ENCODE results near the gene SENP8. TPM values are rescaled to one million over a fixed set of nuclear protein-coding genes. Genes with fewer than 3 reads are reported as not detected.
A peak's percentile ranks its signal among the peaks of the same experiment; 100 is the strongest.
"Not testable (repeated sequence)": the region's sequence is repeated elsewhere in the genome, so short reads cannot be mapped to it uniquely, and the experiment has no call there.

Gene SENP8
- total RNA-seq, 1 donor from 2014 or later, result 3.2 TPM

DNA sequence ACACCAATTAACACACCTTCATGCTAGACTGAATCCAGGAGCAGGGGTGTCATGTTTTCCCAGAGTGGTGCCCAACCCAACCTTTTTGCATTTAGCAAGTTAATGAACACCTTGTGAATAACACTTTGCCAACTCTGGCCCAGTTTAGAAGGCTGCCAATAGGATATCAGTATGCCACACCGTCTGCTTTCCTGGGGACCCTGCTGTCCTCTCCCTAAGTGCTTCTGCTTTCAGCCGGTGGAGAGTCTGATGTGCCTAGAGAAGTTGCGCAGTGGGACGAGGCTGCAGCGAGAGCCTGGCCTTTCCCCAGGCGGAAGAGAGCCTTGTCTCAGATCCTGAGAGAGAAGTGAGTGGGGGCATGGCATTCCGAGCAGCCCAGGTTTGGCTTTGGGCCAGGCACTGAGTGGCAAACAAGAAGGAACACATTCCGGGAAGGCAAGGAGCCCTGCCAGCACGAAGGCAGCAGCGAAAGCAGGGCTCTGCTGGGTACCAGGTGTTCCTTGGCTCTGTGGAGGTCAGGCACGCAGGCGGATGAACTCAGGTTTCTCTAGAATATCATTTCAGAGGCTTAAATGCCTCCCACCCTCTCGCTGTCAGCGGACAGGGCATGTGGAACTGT, 36.9 kb downstream of the SENP8 start:
- peak; percentile 64 for DNase-seq (ENCODE audit: low read depth)

DNA sequence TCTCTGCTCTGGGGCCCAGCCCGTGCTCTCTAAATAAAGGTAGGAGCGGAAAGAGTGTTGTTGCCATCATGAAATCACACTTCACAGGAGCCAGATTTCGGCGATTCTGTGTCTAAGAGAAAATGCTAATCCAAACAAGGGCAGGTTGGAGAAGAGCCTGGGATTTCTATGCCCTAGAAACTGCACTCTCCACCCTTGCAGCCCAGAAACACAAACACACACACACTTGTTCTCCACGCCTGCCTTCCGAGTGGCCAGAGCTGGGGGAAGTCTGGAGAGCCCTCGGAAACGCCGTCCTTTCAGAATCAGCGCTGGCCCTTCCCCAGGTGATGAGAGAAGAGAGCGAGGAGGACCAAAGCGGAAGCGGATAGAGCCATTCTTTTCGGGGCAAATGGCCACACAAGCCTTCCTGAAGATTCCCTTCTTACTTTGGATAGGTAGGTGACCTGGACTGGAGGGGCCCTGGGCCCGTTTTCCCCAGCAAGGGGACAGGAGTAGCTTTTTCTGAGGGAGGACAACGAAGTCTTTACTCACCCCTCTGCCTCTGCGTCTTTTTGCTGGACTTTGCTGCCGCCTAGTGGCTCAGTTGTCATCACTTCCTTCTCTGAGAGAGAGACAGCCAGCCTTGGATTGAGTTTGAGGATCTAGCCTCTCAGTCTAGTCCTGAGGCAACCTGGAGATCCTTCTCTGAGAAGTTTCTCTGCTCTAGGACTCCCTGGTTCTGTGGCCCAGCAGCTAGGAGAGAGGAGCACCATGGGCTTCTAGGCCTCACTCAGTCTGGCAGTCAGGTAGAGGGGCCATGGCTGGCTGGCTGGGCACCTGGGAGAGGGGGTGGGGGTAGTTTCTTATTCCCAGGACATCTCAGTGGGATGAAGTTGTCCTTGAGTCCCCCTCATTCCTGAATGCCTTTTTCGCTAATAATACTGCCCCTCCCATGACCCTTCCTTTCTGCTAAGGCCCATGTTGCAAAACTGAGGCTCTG, 37.7 kb downstream of the SENP8 start:
- peak; percentile 91 for DNase-seq (ENCODE audit: low read depth)

DNA sequence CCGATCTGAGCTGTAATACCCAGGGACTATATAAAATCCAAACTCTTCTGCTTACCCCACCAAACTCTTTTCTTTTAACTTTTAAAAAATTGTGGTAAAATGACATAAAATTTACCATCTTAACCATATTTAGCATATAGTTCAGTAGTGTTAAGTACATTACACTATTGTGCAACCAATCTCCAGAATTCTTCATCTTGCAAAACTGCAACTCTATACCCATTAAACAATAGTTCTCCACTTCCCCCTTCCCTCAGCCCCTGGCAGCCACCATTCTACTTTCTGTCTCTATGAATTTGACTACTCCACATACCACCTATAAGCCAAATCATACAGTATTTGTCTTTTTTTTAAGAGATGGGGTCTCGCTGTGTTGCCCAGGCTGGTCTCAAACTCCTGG, 38.7 kb downstream of the SENP8 start:
- no peak for DNase-seq (ENCODE audit: low read depth)

DNA sequence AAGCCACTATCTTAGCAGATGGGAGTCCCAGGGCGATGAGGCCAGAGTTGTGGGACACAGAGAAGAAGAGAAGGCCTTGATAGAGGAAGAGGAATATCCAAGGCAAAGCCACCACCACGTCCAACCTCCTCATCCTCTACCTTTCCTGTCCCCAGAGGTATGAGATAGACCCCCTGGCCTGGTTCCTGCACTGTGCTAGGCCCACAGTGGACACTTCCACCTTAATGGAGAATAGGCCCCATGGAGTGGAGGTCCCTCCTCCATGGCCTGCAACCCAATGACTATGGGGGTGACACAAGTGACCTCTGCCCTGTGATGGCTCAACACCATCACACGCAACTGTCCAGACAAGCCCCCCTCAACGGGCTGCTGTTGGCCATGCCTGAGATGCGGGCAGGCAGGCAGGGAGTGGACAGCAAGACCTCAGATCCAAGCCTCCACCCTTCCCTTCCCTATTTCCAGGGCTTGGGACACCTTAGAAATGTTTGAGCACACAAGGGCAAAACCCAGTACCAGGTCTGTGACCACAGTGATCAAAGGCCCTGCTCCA, 42.6 kb downstream of the SENP8 start:
- no peak for DNase-seq (ENCODE audit: low read depth)

DNA sequence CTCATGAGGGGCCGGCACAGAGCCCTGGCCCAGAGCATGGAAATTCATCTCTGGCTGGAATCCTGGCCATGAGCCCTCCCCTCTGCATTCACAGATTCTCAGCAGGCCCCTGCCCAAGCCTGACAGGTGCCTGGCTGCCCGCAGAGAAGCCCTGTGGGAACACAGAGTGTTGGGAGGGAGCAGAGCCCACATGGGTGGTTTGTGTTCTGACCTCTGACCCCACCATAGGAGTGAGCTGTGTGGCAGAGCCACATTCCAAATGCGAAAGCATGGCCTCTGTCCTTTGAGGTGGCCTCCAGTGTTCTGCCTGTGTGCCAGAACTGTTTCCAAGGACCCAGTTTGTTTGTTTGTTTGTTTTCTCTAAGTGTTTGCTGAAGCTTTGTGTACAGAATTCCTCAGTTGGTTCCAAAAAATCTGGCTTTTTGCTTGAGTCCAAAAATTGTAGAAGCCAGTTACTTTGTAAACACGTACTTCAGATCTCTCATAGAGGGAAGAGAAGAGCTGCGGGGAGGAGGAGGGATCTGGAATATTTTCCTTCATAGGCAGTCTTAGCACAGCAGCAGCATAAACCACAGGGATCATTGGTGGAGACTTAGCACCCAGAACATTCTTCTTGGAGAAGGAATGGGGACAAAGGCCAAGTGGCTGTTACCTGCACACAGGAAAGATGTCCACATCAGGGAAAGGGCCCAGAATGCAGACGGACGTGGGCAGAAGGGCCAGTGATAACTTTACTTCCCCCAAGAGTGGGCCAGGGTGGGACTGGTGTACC, 43.3 kb downstream of the SENP8 start:
- DNase-seq (ENCODE audit: low read depth), result peak; percentile 84

DNA sequence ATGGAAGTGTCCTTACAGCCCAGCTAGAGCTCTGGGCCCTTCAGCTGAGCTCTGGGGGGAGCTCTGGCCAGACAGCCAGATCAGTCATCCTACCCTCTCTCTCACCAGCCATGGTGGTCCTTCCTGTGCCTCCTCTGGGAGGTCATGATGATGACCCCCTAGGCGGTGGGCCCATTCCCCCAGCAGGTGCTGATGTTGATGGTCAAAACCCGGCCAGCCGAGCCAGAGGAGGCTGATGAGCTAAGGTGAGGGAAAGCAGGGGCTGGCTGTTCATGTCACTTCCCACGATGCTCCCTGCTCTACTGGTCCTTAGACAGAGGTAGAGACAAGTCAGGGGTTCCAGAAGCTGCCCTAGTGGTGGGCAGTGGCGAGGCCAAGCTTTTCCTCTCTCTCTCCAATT, 44.4 kb downstream of the SENP8 start:
- no peak for DNase-seq (ENCODE audit: low read depth)

DNA sequence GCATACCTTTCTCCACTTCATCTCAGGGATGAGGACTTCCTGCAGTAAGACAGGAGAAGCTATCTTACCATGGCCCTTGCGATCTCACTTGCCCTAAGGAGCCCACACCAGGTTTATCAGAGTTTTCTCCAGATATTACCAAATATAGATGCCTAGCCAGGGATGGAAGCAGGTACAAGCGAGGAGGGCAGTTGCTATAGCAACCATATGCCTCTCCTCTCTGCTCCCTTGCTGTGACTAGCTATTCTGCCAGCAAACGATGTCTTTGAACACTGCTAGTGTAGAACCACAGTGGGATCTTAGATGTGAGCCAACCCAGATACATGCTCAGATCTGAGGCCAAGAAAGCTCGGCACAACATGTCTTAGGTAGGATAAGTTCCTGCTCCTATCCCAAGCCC, 45.5 kb downstream of the SENP8 start:
- no peak for DNase-seq (ENCODE audit: low read depth)

DNA sequence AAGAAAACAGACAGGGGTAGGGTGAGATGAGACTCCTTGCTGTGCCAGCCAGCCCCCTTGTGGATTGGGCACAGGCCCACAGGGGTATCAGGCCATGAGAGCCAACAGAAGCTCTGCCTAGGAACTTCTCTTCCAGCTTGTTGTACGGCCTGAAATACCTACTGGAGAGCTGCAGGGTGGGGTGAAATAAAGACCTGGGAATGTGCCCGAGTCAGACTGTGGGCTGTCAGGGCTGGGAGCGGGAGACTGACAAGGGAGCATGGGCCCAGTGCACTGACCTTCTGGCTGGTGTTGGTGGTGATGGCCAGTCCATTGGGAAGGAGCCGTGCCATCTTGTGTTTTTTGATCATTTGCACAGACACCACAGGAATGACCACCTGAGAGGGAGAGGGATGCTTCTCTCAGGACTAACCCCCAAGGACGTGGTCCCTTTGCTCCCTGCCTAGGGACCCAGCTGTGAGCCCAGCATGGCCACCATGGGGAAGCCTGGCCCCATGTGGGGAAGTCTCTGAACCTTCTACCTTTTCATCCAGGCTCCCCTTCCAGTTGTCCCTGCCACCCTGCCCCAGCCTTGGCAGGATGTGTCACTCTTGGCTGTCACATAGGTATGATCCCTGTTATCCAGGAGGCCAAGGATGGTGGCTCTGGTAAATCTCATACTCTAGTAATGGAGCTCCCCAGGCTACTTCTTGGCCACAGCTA, 48.7 kb downstream of the SENP8 start:
- DNase-seq (ENCODE audit: low read depth), result no peak

DNA sequence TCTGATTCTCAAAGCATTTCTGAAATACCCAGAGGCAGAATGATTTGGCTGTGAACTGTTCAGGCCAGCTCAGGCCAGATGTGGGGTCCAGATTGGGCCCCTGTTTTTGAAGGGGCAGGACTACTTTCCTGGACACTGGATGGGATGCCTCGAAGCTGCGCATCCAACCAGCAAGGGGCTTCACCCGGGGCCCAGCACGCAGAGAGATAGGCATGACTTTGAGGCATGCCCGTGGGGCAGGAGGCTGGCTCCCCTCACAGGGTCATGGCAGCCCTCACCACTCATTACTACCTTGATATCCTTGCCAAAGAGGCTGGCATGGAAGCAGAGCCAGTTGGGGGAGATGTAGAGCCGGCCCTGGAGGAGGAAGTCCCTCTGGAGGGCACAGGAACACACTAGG, 49.2 kb downstream of the SENP8 start:
- no peak for DNase-seq (ENCODE audit: low read depth)

DNA sequence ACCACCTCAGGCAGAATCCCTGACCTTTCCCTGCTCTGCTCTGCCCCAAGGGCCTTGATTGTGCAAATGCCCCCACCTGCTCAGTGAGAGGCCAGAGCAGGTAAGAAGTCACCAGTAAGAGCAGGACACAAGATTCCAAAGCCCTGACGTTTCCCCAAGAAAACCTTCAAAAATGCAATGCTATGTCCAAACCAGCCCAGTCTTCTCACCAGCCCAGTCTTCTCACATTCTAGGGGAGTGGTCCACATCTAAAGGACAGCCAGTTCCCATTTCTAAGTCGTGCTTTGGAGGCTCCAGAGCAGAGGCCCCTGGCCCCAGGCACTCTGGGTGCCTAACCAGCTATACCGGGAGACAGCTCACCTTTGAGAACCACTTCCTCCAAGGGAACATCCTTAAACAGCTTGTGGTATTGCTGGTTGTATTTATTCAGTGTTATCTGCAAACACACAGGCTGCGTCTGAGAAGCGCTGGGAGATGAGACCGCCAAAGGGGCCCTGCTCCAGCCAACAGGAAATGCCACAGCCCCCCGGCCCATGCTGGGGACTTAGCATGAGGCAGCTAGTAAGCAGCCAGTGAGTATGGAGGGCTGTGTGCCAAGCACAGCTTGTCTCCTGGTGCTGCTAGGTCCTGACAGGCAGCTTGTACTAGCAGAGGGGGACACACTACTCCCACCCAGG, 50.1 kb downstream of the SENP8 start:
- no peak for DNase-seq (ENCODE audit: low read depth)

DNA sequence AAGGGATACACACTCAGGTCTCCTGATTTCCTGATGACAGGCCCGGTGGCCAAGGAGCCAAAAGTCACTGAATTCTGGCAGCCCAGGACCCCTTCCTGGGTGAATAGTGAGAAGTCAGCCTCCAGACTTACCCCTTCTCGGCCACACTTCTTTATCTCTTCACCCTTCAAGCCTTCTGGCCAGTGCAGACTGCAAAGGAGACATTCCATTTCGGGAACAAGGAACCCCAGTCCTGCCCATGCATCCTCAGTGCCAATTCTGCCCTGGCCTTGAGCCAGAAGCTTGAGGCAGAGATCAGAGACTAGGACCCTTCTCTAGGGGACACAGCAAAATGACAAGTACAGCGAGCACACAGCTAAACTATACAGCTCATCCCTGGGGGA, 50.6 kb downstream of the SENP8 start:
- DNase-seq (ENCODE audit: low read depth), result no peak

DNA sequence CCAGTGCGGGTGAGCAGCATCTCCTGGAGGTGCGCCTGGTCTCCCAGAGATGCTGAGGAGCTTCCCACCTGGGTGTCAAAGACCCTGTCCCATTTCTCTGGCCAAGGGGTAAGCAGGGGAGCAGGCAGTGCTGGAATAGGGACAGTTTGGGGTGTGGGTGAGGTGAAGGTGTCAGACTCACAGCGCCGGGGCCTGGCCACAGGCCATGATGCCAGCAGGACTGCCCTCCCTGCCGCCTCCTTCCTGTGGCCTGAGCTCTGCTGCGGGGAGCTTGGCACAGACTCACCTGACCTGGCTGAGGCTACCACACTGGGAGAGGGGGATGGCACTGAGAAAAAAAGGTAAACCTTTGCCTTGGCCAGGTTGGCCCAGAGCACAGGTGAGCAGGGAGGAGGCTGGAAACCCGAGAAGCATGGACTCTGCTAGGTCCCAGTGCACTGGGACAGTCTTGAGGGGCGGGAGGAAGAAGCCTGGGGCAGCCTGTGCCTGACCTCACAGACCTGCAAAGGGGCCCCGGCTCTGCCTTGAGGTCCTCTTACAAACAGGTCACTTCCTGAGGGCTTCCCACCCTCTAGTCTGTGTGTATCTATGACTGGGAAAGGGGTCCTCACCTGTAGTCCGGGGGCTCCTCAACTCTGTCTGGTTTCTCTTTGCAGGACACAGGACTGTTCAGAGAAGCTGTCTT, 51.2 kb downstream of the SENP8 start:
- DNase-seq (ENCODE audit: low read depth), result no peak

DNA sequence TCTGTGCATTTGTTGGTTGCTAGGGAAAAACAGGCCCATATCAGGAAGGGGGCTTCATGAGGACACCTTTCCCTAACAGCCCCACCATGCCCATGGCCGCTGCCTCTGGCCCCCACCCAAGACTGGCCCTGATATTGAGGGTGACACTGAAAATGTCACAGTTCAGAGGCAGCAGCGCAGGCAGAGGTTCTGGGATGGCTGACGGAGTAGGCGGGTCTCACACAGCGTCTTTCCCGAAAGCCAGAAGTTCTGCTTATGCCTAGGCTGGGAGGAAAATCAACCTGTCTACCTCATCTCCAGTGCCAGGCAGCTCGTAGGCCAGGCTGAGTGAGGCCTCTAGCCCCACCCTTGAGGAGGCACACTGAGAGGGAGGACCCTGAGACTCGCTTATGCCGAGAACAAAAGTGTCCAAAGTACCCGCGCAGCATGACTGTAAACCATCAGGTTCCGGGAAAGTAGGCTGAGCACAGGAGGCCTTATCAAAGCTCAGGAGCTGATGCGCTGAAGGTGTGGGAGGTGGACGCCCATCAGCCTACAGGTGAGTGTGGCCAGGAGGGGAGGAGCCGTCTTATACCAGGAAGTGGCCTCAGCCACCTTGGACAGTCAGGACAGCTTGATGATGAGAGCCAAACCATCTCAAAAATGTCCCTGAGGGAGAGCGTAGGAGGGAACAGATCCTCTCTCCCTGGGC, 51.9 kb downstream of the SENP8 start:
- DNase-seq (ENCODE audit: low read depth), result no peak

DNA sequence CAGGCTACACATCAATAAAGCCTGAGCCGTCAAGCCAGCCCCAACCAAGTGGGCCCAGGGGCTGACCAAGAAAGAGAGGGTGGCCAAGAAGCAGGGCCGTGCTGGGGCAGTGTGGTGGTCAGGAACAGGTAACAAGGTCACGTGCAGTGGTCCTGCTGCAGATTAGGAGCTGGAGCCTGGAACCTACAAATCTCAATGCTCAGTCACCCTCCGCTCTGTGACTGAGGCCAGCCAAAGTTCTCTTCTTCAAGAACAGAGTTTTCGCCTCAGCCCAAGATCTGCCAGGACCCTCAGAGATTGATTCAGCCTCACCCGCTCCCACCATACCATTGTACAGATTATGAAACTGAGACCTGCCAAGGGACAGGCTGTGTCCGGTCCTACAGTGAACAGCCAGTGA, 52.5 kb downstream of the SENP8 start:
- DNase-seq (ENCODE audit: low read depth), result no peak

DNA sequence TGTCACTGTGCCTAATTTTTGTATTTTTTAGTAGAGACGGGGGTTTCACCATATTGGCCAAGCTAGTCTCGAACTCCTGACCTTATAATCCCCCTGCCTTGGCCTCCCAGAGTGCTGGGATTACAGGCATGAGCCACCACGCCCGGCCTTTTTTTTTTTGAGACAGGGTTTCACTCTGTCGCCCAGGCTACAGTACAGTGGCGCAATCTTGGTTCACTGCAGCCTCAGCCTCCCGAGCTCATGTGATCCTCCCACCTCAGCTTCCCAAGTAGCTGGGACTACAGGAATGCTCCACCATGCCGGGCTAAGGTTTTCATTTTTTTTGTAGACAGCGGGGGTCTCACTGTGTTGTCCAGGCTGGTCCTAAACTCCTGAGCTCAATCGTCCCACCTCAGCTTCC, 53.8 kb downstream of the SENP8 start:
- not testable (repeated sequence) for DNase-seq (ENCODE audit: low read depth)

DNA sequence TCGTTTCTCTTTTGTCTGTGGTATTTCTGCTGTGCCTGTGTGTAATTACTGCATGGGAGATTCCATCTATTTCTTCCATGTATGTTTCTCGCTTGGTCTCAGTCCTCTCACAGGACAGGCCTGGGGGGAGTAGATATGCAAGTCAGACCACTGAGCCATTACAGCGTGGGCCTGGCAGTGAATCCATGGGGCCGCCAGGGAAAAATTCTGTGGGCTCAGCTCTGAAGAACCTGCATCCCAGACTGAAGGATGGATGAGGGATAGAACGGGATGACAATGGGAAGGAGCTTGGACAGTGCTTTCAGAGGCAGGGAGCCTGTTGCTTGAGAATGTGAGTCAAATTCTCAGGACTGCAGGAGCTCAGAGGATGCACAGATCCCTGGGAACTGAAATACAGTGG, 54.6 kb downstream of the SENP8 start:
- DNase-seq (ENCODE audit: low read depth), result no peak

DNA sequence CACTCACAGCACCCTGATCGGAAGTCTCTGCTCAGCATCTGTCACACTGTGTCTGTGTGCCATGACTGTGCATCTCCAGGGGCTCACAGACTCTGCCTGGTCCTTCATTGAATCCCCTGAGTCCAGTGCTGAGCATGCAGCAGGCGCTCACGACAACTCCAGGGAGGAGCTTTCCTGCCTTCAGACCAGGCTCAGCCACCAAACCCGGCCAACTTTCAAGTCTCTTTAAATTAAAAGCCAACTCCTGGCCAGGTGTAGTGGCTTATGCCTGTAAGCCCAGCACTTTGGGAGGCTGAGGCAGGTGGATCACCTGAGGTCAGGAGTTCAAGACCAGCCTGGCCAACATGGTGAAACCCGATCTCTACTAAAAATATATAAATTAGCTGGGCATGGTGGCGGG, 55.2 kb downstream of the SENP8 start:
- DNase-seq (ENCODE audit: low read depth), result no peak

DNA sequence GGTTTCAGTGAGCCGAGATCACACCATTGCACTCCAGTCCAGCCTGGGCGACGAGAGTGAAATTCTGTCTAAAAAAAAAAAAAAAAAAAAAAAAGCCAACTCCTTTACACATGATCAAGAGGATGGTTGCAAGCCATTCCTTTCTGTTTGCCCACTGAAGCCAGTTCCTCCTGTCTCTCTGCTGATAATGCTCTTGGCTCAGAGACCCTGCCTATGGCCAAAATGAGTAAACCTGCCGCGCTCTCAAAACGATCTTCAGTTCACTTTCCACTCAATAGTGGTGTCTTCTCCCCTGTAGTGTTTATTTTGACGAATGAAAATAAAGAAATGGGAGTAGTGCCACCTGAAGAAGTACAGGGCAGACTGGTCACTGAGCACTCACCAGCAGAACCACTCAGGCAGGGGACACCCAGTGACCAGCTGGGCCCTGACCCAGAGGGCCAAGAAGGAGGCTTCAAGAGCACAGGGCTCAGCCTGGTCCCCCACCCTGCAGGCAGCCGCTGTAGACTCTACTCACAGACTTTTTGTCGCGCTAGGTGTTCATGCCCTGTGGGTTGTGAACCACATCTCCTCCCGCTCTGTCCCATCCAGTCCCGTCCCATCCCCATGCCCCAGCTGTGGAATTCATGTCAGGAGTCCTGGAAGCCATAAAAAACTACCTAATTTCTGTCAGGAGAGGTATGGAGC, 55.8 kb downstream of the SENP8 start:
- no peak for DNase-seq (ENCODE audit: low read depth)

Data from myocyte (in vitro differentiated cells).